NCI-H2107 treated with DMSO at 0.1 percent for 48 hours (cell line): ENCODE measurements around the gene PVR.
"Not testable (repeated sequence)": the region's sequence is repeated elsewhere in the genome, so short reads cannot be mapped to it uniquely, and the experiment has no call there.

Source experiments
- DNase-seq: peaks from one replicate; lab custom pipeline; 2025; ENCODE audit not compliant: unreplicated experiment; lab: John Stamatoyannopoulos, UW

Gene PVR

GRCh38 chr19:44643605-44644401, at the start of gene PVR:
Gene PVR (plus strand): TSS chr19:44643910. CDS start chr19:44644097, 187 bp downstream.
- no peak for DNase-seq

GRCh38 chr19:44596428-44597130, 47.1 kb upstream of the PVR start:
- DNase-seq, result no peak

DNA sequence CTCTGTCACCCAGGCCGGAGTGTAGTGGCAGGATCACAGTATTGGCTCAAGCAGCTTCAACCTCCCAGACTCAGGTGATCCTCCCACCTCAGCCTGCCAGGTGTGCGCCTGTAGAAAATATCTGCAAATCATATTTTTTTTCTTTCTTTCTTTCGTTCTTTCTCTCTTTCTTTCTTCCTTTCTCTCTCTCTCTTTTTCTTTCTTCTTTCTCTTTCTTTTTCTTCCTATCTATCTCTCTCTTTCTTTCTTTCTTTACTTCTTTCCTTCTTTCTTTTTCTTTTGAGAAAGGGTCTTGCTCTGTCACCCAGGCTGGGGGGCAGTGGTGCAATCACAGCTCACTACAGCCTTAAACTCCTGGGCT, 46.6 kb upstream of the PVR start:
- DNase-seq, result no peak

DNA sequence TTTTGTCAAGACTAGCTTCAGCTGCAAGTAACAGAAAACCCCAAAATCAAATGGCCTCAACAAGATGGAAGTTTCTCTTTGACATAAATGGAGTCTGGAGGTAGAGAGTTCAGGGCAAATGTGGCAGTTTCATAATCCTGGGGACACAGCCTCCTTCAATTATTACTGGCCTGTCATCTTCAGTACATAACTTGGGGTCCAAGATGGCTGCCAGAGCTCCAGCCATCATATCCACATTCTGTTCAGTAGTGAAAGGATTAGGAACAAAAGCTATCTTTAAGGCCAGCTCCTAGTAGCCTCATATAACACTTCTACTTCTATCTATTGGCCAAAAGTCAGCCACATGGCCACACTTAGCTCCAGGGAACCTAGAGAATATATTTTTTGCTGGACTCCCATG, 45.4 kb upstream of the PVR start:
- no peak for DNase-seq

DNA sequence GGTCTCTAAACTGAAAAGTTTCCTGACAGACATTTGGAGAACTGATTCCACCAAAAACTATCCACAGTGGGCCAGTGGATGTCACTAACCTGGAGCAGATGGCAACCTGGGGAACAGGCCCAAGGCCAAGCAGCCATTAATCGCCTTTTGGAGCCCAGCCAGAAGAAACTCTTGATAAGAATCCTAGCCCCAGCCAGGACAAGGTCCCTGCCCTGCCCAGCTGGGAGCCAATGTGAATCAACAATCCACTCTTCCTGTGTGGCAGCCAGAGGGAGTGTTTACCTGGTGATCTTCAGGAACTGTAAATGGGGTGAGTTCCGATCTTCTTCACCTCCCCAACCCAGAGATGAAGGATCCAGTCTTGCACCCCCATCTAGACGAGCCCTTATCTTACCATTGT, 44.8 kb upstream of the PVR start:
- DNase-seq, result no peak

DNA sequence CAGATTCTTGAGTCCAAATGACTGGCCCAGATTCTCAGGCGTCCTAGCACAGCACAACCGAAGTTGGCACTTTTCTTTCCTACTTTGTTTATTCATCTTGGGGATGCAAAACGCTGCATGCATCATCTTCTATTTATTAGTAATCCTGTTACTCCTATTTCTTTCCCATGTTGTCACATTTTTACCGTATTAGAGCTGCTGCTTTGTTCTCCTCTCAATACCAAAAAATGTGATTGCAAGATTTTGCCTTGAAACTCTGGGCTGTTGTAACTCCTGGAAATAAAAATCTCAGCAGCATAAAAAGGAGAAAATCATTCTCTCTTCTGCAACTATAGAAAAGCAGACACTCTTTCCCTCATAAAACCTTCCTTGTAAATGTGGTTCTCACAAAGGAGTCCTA, 43.2 kb upstream of the PVR start:
- DNase-seq, result no peak

GRCh38 chr19:44602081-44602480, 41.6 kb upstream of the PVR start:
- no peak for DNase-seq

DNA sequence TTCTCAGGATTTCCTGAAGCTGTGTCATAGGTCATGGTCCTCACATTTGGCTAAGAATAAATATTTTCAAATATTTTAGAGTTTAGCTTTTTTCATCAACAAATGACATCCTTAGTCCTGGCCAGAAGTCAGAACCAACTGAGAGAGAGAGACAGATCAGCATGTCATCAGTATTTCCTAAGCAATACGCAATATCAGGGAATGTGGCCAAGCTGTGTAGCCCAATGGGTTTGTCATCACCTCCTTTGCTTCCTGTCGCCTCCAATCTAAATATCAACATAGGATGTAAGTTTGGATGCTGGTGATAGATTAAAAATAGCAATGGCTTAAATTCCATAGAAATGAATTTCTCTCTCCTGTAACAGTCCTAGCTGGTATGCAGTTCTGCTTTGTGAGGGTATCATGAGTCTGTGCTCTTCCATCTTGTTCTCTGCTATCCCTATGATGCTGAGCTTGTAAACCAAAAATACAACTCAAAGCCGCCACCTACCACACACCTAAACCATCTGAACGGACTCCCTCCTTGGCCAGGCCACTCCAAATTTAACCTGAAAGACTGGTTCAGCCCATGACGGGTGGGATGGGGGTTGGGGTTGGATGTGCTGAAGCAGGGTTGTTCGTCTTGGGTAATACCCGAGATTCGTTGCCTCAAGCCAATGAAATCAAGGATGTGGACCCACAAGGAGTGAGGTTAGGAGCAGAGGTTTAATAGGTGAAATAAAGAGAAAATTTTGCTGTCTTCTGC, 40.3 kb upstream of the PVR start:
- DNase-seq, result no peak

GRCh38 chr19:44604241-44604640, 39.5 kb upstream of the PVR start:
- no peak for DNase-seq

DNA sequence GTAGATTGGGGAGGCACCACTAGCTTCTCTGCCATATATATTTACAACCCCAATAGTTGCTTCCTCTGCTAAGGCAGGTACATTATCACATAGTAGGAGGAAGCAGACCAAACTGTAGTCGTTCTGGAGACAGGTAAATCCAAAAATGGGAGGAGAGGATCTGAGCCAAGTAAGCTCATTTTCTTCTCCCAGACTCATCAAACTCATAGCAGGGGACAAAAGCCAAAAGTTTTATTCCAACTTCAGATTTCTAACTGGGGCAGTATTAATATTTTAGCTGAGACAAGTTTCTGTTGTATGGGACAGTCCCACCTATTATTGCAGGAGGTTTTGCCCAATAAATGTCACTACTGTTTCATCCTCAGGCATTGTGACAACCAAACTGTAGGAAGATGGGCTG, 38.2 kb upstream of the PVR start:
- DNase-seq, result no peak

GRCh38 chr19:44607049-44607448, 36.7 kb upstream of the PVR start:
- no peak for DNase-seq

DNA sequence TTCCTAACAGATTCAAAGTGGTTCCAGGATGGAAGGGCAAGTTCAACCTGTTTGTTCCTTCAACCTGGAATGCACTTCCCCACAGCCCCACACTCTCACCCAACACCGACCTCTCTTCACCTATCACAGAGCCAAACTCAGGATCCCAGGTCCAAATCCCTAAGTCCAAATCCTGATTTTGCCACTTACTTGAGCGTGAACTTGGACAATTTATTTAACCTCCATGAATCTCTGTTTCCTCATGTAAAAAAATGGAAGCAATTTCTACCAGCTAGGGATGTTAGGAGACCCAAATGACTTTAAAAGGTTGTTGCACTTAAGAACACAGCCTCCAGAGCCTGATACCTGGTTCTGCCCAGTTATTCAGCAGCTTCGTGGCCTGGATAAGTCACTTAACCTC, 35.8 kb upstream of the PVR start:
- no peak for DNase-seq

GRCh38 chr19:44608391-44608821, 35.3 kb upstream of the PVR start:
- DNase-seq, result no peak

GRCh38 chr19:44609219-44609618, 34.5 kb upstream of the PVR start:
- no peak for DNase-seq

GRCh38 chr19:44610497-44610896, 33.2 kb upstream of the PVR start:
- not testable (repeated sequence) for DNase-seq

GRCh38 chr19:44611812-44612295, 31.9 kb upstream of the PVR start:
- DNase-seq, result no peak

DNA sequence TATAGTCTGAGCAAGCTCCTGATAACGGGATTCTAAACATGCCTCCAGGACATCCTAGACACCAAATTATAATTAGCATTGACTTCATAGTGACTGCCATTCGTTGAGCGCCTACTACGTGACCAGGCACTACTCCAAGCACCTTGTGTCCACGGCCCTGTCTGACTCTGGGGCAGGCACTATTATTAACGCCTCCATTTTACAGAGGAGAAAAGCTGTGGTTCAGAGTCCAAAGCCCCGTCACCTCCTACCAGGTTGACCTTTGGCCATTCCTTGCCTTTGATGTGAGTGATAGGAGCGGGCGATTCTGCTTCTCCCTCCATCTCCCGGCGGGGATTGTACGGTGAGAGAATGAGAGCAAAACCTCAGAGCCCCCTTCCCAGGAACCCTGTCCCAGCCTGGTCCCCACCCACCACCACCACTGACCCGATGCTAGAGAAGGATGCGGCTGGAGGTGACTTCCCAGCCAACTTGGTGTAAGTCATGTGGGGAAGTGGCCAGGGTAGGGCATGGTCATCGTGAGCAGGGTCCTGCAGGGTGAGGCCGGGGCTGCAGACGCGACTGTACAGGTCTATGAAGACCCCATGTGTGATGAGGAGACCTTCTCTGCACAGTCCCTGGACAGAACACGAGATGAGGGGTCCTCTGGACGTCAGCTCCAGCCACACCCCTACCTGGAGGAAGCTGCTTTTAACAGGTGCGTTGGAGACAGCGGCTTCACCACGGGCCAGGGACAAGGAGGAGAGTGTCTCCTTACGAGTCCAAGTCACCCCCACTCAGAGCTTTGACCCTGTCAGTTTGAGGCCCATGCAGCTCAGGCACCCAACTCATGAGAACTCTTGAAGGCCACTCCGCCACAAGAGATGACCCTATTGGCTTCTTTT, 30.2 kb upstream of the PVR start, which contains the start of gene IGSF23:
TSS of gene IGSF23 (plus strand) at position 269 of the 884 bp plus-strand sequence. CDS start at position 352, 83 bp downstream.
- DNase-seq, result no peak

GRCh38 chr19:44614313-44614712, 29.4 kb upstream of the PVR start:
- no peak for DNase-seq

- DNase-seq, result no peak
Observed at GRCh38 chr19:44615863-44616247, 27.9 kb upstream of the PVR start.

- DNase-seq, result no peak
Observed at GRCh38 chr19:44617110-44617880, 26.4 kb upstream of the PVR start.
